ENCODE results near the gene AGFG1.
A peak's percentile ranks its signal among the peaks of the same experiment; 100 is the strongest.

AGFG1 gene

DNA sequence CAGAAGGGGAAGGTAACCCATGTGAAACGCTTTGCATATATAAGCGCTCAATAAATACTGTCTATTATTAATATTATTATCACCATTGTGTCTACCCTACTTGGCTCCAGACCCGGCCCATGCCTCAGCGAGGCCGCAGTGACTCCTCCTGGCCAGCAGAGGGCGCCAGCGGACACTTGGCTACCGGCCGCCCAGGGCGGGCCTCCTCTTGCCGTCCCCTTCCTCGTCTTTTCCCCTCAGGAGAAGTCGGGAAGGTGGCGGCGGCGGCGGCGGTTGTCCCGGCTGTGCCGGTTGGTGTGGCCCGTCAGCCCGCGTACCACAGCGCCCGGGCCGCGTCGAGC lies at the start of gene AGFG1:
TSS of gene AGFG1 (plus strand) at position 233 of the 341 bp plus-strand sequence. CDS start 266 bp downstream, outside the sequence.
- DNase-seq = peak; percentile 90

GRCh38 chr2:227423656-227424499 lies 48.1 kb upstream of the AGFG1 start:
- DNase-seq = no peak

DNA sequence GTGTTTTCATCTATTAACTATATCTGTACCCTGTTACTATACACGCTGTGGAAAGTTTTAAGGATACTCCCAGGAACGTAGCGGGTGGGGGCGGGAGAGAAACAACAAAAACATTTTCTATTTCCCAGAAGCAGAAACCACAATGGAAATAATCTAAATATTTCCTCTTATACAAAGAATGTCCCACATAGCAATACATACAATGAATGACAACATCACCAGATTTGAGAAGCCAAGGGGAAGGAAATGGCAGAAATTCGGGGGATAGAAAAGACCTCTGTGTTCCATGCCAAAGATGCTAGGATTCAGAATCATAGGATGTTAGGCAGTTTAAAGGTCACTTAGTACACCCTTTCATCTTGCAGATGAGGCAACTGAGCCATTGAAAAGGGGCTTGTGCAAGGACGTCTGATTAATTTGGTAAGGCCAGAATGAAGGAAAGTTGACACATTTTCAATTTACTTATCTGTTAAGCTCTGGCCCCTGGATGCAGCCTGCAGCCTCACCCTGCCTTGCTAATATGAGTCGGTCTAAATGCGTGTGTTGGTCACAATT lies 43.1 kb upstream of the AGFG1 start:
- no peak for DNase-seq

- DNase-seq = no peak
Observed at GRCh38 chr2:227430639-227431038, 41.3 kb upstream of the AGFG1 start.

GRCh38 chr2:227433171-227433570 lies 38.8 kb upstream of the AGFG1 start:
- DNase-seq = no peak

- DNase-seq = no peak
Observed at GRCh38 chr2:227436436-227437174, 35.4 kb upstream of the AGFG1 start.

DNA sequence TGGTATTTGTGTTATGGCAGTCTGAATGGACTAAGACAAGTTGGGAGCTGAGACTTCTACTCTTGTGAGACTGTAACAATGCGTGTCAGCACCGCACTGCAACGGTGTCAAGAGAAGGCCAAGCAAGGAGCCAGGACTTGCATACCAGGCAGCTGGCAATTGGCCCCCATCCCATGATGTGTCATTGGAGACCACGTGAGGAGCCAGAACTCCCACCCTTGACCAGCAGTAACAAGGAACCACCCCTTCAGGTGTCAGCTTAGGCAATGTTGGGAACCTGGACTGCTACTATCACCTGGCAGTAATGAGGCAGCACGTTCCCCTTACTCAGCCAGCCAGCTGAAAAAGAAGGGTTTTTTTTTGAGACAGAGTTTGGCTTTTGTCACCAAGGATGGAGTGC lies 32.7 kb upstream of the AGFG1 start:
- no peak for DNase-seq

DNA sequence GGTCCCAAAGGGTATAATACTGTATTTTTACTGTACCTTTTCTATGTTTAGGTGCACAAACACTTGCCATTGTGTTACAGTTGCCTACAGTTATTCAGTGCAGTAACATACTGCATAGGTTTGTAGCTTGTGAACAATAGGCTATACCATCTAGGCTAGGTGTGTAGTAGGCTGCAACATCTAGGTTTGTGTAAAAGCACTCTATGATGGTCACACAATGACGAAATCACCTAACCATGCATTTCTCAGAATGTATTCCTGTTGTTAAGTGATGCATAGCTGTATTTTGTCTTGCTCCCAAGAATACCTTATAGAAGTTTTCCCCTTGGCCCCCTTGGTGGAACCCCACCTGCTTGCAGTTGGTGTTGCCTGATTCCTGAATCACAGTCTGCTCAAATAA lies 29.3 kb upstream of the AGFG1 start:
- DNase-seq = no peak

- DNase-seq = no peak
Observed at GRCh38 chr2:227443889-227444568, 27.9 kb upstream of the AGFG1 start.

DNA sequence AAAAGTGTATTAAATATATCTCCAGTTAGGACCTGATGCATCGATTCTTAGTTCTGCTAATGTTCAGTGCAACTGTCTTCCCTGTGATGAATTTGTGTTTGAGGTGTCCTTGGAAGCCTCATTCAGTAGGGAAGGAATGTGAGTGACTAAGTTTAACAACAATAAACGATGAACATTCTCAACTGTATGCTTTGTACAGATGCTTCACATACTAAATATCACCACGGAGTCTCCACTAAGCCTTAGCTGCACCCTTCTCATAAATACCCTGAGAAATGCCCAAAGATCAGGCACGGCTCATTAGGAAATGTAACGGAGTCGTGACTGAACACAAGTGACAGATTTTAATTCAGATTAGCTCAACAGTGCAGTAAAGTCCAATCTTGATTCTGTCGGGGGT lies 24.4 kb upstream of the AGFG1 start:
- no peak for DNase-seq

- DNase-seq = no peak
Observed at GRCh38 chr2:227450311-227450841, 21.6 kb upstream of the AGFG1 start.

- no peak for DNase-seq
Observed at GRCh38 chr2:227450926-227451654, 20.9 kb upstream of the AGFG1 start.

GRCh38 chr2:227451655-227451992 lies 20.3 kb upstream of the AGFG1 start:
- no peak for DNase-seq

GRCh38 chr2:227453810-227454209 lies 18.1 kb upstream of the AGFG1 start:
- no peak for DNase-seq

DNA sequence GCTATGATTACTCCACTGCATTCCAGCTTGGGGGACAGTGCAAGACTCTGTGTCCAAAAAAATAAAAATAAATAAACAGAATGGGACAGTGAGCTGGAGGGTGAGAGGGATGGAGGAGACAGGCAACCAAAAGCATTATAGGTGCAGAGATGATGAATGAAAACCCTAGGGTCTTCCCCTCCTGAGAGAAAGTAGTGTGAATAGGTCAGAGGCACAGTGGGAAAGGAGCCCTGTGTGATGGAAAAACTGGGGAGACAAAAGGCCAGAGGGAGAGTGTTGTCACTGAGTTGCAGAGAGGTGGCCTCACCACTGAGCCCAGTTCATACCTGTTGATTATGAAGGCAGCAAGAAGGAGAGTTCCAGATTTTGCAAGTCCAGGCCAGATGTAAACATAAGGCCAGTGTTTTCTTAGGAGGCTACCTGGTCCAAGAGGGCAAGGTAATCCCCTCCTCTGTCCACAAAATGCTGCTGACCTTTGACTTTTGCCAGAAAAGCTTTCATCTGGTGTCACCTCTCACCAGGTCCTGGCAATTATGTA lies 17.6 kb upstream of the AGFG1 start:
- DNase-seq = no peak

DNA sequence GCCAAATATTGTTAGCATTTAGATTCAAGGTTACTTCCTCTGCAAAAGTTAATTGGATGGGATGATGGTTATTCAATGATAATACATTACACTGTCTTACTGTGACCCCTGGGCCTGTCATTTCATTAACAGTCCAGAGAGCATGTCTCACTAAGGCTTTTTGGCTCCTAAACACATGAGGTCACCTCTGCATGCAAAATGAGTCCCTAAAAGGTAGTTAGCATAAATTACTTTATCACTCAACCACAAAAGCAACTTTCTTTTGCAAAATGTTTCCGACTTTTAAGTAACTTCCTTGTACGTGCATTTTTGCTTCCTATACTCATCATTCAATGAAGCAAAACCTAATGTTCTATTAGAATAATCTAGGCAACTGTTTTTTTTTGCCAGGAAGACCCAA lies 16.8 kb upstream of the AGFG1 start:
- no peak for DNase-seq

DNA sequence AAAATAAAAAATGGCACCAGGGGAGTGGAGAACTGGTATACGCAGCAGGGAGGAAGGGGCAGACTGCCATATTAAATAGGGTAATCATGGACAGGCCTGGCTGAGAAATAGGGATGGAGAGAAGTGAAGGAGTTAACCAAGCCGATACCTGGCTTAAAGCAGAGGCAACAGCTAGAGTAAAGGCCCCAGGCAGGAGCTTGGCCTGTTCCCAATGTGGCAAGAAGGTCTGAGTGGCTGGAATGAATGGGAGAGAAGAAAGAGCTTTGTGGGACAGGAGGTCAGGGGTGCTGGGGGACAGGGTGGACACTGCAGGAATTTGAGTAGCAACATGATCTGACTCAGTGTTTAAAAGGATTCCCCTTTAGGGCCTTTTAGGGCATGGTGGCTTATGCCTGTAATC lies 15.9 kb upstream of the AGFG1 start:
- DNase-seq = no peak

DNA sequence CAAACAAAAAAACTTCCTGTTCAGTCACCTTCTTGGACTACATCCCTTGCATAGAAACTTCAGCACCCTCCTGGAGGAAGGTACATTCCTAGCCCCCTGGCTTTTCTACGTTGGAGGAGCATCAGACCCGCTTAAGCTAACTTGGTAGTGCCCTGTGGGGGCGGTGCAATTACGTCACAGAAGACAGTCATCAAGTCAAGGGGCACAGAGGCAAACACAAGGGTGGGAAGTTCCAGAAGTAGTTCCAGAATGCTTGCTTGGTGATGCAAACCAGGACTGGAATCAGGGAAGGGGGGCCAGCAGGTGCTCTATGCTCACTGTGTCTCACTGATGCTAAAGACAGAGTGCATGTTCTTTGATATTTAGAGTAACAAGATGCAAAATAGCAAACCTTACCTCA lies 15.2 kb upstream of the AGFG1 start:
- DNase-seq = no peak

DNA sequence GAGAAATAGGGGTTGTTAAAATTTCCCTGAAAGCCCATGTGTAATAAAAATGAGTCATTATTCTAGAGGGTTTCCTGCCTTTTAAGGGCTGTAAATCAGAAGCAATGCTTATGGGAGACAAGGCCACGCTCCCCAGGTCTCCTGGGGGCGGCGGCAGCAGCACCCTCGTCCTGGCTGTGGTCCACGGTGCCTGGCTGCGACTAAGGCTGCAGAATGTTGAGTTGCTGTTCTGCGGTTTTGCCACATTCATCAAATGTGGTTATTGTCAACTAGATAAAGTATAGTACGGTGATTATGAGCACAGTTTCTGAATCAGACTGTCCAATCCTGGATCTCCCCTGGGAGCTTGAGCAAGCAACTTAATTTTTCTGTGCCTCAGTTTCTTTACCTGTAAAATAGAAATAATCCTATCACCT lies 11.9 kb upstream of the AGFG1 start:
- DNase-seq = peak; percentile 61

- DNase-seq = no peak
Observed at GRCh38 chr2:227460833-227461232, 11.1 kb upstream of the AGFG1 start.

- no peak for DNase-seq
Observed at GRCh38 chr2:227461811-227462461, 10.0 kb upstream of the AGFG1 start.

DNA sequence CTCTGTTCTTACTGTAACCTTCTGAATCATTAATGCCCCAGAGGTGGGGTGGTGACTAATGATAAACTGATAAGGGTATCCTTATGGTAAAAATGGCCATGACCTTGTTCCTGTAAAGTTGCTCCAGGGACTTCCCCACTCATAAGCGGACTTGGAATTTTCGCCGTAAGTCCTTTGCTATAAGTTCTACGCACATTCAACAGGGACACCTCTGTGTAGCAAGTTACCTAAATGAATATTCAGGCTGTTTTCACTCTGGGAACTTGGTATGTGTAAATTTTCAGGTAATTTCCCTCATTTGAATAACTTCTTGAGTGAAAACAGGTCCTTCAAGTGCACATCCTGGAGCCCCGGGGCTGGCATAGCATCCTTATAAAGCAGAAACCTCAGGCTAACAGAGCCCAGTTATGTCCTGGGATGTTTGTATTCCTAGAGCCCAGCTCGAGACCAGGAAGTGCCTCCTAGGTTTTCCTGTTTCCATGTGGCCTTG lies 9.4 kb upstream of the AGFG1 start:
- DNase-seq = no peak

Data from CD4-positive, alpha-beta T cell treated with Interleukin-10 for 1 hour (primary cell).